ENCODE results near the gene PARD3B.

The PARD3B gene

GRCh38 chr2:205408696-205409095 lies 863.4 kb downstream of the PARD3B start:
- no peak for TF ChIP-seq ZNF274 (IDR thresholded peaks at IDR 0.05; ENCODE audit: low read depth, low read length)
- H3K4me3 ChIP-seq (ENCODE audit: low read length) = no peak overlapping the region

GRCh38 chr2:205409411-205409810 lies 864.1 kb downstream of the PARD3B start:
- no peak for TF ChIP-seq ZNF274 (IDR thresholded peaks at IDR 0.05; ENCODE audit: low read depth, low read length)
- H3K4me3 ChIP-seq (ENCODE audit: low read length) = no peak overlapping the region

GRCh38 chr2:205411558-205411957 lies 866.3 kb downstream of the PARD3B start:
- TF ChIP-seq ZNF274 (IDR thresholded peaks at IDR 0.05; ENCODE audit: low read depth, low read length) = no peak
- H3K4me3 ChIP-seq (ENCODE audit: low read length) = no peak overlapping the region

- TF ChIP-seq ZNF274 (IDR thresholded peaks at IDR 0.05; ENCODE audit: low read depth, low read length) = no peak
- no peak overlapping the region for H3K4me3 ChIP-seq (ENCODE audit: low read length)
Measured at GRCh38 chr2:205424326-205424725, 879.1 kb downstream of the PARD3B start.

- no peak overlapping the region for H3K4me3 ChIP-seq (ENCODE audit: low read length)
- no peak for TF ChIP-seq ZNF274 (IDR thresholded peaks at IDR 0.05; ENCODE audit: low read depth, low read length)
Measured at GRCh38 chr2:205425102-205425501, 879.8 kb downstream of the PARD3B start.

GRCh38 chr2:205427112-205427511 lies 881.8 kb downstream of the PARD3B start:
- TF ChIP-seq ZNF274 (IDR thresholded peaks at IDR 0.05; ENCODE audit: low read depth, low read length) = no peak
- H3K4me3 ChIP-seq (ENCODE audit: low read length) = no peak overlapping the region

GRCh38 chr2:205428811-205429210 lies 883.5 kb downstream of the PARD3B start:
- H3K4me3 ChIP-seq (ENCODE audit: low read length) = no peak overlapping the region
- TF ChIP-seq ZNF274 (IDR thresholded peaks at IDR 0.05; ENCODE audit: low read depth, low read length) = no peak

GRCh38 chr2:205435970-205436369 lies 890.7 kb downstream of the PARD3B start:
- no peak overlapping the region for H3K4me3 ChIP-seq (ENCODE audit: low read length)
- no peak for TF ChIP-seq ZNF274 (IDR thresholded peaks at IDR 0.05; ENCODE audit: low read depth, low read length)

GRCh38 chr2:205438241-205438640 lies 893.0 kb downstream of the PARD3B start:
- H3K4me3 ChIP-seq (ENCODE audit: low read length) = no peak overlapping the region
- TF ChIP-seq ZNF274 (IDR thresholded peaks at IDR 0.05; ENCODE audit: low read depth, low read length) = no peak

GRCh38 chr2:205439621-205440020 lies 894.3 kb downstream of the PARD3B start:
- no peak for TF ChIP-seq ZNF274 (IDR thresholded peaks at IDR 0.05; ENCODE audit: low read depth, low read length)
- no peak overlapping the region for H3K4me3 ChIP-seq (ENCODE audit: low read length)

- no peak overlapping the region for H3K4me3 ChIP-seq (ENCODE audit: low read length)
- TF ChIP-seq ZNF274 (IDR thresholded peaks at IDR 0.05; ENCODE audit: low read depth, low read length) = no peak
Measured at GRCh38 chr2:205441524-205441923, 896.2 kb downstream of the PARD3B start.

GRCh38 chr2:205448189-205448588 lies 902.9 kb downstream of the PARD3B start:
- no peak overlapping the region for H3K4me3 ChIP-seq (ENCODE audit: low read length)
- no peak for TF ChIP-seq ZNF274 (IDR thresholded peaks at IDR 0.05; ENCODE audit: low read depth, low read length)

GRCh38 chr2:205451901-205452512 lies 906.7 kb downstream of the PARD3B start:
- no peak for TF ChIP-seq ZNF274 (IDR thresholded peaks at IDR 0.05; ENCODE audit: low read depth, low read length)
- no peak overlapping the region for H3K4me3 ChIP-seq (ENCODE audit: low read length)

- no peak overlapping the region for H3K4me3 ChIP-seq (ENCODE audit: low read length)
- TF ChIP-seq ZNF274 (IDR thresholded peaks at IDR 0.05; ENCODE audit: low read depth, low read length) = no peak
Measured at GRCh38 chr2:205453202-205453601, 907.9 kb downstream of the PARD3B start.

GRCh38 chr2:205456682-205457081 lies 911.4 kb downstream of the PARD3B start:
- TF ChIP-seq ZNF274 (IDR thresholded peaks at IDR 0.05; ENCODE audit: low read depth, low read length) = no peak

GRCh38 chr2:205460217-205460616 lies 914.9 kb downstream of the PARD3B start:
- H3K4me3 ChIP-seq (ENCODE audit: low read length) = no peak overlapping the region
- no peak for TF ChIP-seq ZNF274 (IDR thresholded peaks at IDR 0.05; ENCODE audit: low read depth, low read length)

More at GRCh38 chr2:205456682-205457081, 911.4 kb downstream of the PARD3B start:
- H3K4me3 ChIP-seq (ENCODE audit: low read length) = no peak overlapping the region
